ENCODE data around the gene CDC20.

CDC20 gene
- total RNA-seq, result 0.32 to 14.0 (median 2.0) reads per million in 9 experiments

- Mint-ChIP-seq H3K36me3 (ENCODE audit: insufficient read depth) (peaks cover 15% of the 10 kb centered on the region), H3K27ac (peak within 1 kb of the TSS; percentile 41 to 73), H3K4me1 (ENCODE audit: low read depth in 2 of 2) (peaks cover 15 to 18% of the 10 kb centered on the region in 2 donors), H3K9me3 (no peaks in the 10 kb centered on the region), H3K4me3 (peak within 1 kb of the TSS; percentile 76 to 88), H3K27me3 (no peaks in the 10 kb centered on the region)
- peak; percentile 98 for ATAC-seq (replicated peaks)
- DNase-seq, result peak; percentile 95 to 98 (median 97)
Observed at GRCh38 chr1:43358746-43359693, at the start of gene CDC20. Gene CDC20, plus strand, starts transcription at chr1:43358981. Its CDS starts 235 bp downstream, at chr1:43359216.

DNA sequence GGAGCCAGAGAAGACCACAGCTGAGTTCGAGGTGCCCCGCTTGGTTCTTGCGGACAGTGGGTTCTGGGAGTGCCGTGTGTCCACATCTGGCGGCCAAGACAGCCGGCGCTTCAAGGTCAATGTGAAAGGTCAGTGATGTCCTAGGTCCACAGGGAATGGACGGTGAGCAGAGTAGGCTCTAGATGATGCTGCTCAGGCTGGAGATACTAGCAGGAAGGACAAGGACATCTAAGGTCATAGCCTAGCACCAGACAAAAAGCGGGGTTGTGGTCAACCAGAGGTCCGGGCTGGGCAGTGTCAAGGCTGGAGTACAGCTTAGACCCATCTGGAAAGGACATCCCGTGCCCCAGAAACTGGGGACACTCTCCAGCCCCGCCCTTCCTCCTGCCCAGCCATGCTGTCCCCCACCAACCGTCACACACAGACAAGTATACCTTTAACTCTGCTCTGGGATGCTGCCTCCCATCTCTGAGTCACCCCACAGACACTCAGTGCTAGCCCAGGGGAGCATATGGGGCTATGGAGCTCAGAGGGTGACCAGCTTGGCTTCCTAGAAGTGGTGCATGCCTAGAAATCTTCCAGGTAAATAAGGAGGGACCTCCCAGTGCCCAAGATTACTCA lies 49.3 kb upstream of the CDC20 start:
- Mint-ChIP-seq H3K36me3 (ENCODE audit: insufficient read depth) (no peaks in the 10 kb centered on the region), H3K4me3 (no peak overlapping the region), H3K4me1 (ENCODE audit: low read depth in 2 of 2) (no peaks in the 10 kb centered on the region), H3K27me3 (peaks cover 33 to 34% of the 10 kb centered on the region in 2 donors), H3K27ac (no peak overlapping the region), H3K9me3 (no peaks in the 10 kb centered on the region)
- no peak for DNase-seq
- no peak for ATAC-seq (replicated peaks)

DNA sequence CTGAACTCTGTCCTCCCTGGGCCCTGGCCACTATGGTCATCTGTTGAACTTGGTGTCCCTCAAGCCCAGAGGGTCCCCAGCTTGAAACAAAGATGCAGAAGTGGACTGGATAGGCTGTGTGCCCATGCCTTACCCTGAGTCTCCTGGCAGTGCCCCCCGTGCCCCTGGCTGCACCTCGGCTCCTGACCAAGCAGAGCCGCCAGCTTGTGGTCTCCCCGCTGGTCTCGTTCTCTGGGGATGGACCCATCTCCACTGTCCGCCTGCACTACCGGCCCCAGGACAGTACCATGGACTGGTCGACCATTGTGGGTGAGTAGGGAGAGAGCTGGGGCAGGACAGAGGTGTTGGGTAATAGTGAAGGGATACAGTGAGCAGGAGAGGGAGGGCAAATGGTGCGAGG lies 47.3 kb upstream of the CDC20 start:
- Mint-ChIP-seq H3K27ac (no peak overlapping the region), H3K9me3 (no peaks in the 10 kb centered on the region), H3K27me3 (peaks cover 21 to 25% of the 10 kb centered on the region in 2 donors), H3K4me3 (no peak overlapping the region), H3K4me1 (ENCODE audit: low read depth in 2 of 2) (no peaks in the 10 kb centered on the region), H3K36me3 (ENCODE audit: insufficient read depth) (no peaks in the 10 kb centered on the region)
- ATAC-seq (replicated peaks) (no peak), DNase-seq (no peak)

GRCh38 chr1:43312212-43312623 lies 46.6 kb upstream of the CDC20 start:
- no peak overlapping the region for H3K27ac Mint-ChIP-seq
- ATAC-seq (replicated peaks), result no peak

DNA sequence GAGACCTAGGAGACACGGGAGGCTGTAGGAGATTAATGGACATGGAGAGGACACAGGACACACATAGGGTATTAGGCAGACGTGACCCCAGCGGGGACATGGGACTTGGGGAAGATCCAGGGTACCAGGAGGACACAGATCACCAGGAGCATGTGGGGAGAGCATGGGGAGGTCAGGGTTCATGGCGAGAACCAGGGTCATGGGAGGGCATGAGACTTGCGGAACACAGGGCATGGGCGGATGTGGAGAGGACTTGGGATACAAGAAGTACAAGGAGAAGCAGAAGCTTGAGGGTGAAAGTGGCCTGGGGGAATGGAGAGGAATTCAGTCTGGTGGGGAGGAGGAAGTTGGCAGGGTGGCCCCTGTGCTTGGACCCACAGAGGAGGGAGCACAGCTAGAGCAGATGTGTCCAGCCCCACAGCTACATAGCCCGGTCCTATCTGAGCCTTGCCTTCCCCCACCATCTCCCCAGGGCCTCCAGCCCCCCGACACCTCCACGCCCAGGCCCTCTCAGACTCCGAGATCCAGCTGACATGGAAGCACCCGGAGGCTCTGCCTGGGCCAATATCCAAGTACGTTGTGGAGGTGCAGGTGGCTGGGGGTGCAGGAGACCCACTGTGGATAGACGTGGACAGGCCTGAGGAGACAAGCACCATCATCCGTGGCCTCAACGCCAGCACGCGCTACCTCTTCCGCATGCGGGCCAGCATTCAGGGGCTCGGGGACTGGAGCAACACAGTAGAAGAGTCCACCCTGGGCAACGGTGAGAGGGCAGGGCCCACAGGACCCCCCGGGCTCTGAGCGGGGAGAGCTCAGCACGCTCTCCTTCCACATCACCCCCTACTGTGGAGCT lies 45.9 kb upstream of the CDC20 start:
- no peak overlapping the region for H3K4me3 Mint-ChIP-seq
- H3K27ac Mint-ChIP-seq, result no peak overlapping the region
- no peaks in the 10 kb centered on the region for H3K9me3 Mint-ChIP-seq
- ATAC-seq (replicated peaks) (no peak), DNase-seq (no peak)
- H3K4me1 Mint-ChIP-seq (ENCODE audit: low read depth in 2 of 2), result no peaks in the 10 kb centered on the region
- H3K36me3 Mint-ChIP-seq (ENCODE audit: insufficient read depth), result no peaks in the 10 kb centered on the region
- H3K27me3 Mint-ChIP-seq, result peaks cover 18% of the 10 kb centered on the region in 2 donors

More at GRCh38 chr1:43312212-43312623, 46.6 kb upstream of the CDC20 start:
- H3K9me3 Mint-ChIP-seq, result no peaks in the 10 kb centered on the region
- H3K36me3 Mint-ChIP-seq (ENCODE audit: insufficient read depth), result no peaks in the 10 kb centered on the region
- no peak overlapping the region for H3K4me3 Mint-ChIP-seq
- peaks cover 18 to 23% of the 10 kb centered on the region in 2 donors for H3K27me3 Mint-ChIP-seq
- H3K4me1 Mint-ChIP-seq (ENCODE audit: low read depth in 2 of 2), result no peaks in the 10 kb centered on the region
- DNase-seq, result no peak

- Mint-ChIP-seq H3K27ac (no peak overlapping the region), H3K27me3 (peaks cover 9 to 13% of the 10 kb centered on the region in 2 donors), H3K9me3 (no peaks in the 10 kb centered on the region), H3K4me3 (no peak overlapping the region), H3K36me3 (ENCODE audit: insufficient read depth) (no peaks in the 10 kb centered on the region), H3K4me1 (ENCODE audit: low read depth in 2 of 2) (no peaks in the 10 kb centered on the region)
- DNase-seq (no peak), ATAC-seq (replicated peaks) (no peak)
Observed at GRCh38 chr1:43313771-43314170, 45.0 kb upstream of the CDC20 start.

DNA sequence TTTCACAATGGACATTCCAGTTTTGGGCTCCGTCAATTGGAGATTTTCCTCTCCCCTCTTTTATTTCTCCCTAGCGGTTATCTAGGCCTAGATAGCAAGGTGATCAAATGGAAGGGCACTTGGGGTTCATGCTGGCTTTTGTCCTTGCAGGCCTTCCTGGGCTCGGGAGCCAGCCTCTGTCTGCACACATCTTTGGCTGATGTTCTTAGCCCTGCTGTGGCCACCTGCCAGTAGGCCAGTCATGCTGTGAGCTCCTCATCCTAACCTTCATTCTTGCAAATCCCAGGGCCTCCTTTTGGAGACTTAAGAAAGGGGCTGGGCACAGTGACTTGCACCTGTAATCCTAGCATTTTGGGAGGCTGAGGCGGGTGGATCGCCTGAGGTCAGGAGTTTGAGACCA lies 44.5 kb upstream of the CDC20 start:
- H3K27ac Mint-ChIP-seq, result no peak overlapping the region
- peaks cover 8 to 11% of the 10 kb centered on the region in 2 donors for H3K27me3 Mint-ChIP-seq
- no peak for ATAC-seq (replicated peaks)
- no peaks in the 10 kb centered on the region for H3K36me3 Mint-ChIP-seq (ENCODE audit: insufficient read depth)
- DNase-seq, result no peak
- H3K4me3 Mint-ChIP-seq, result no peak overlapping the region
- no peaks in the 10 kb centered on the region for H3K9me3 Mint-ChIP-seq
- no peaks in the 10 kb centered on the region for H3K4me1 Mint-ChIP-seq (ENCODE audit: low read depth in 2 of 2)

GRCh38 chr1:43315481-43315880 lies 43.3 kb upstream of the CDC20 start:
- H3K4me1 Mint-ChIP-seq (ENCODE audit: low read depth in 2 of 2), result no peaks in the 10 kb centered on the region
- peaks cover 0 to 11% of the 10 kb centered on the region in 2 donors for H3K27me3 Mint-ChIP-seq
- ATAC-seq (replicated peaks), result no peak
- no peak overlapping the region for H3K4me3 Mint-ChIP-seq
- H3K9me3 Mint-ChIP-seq, result no peaks in the 10 kb centered on the region
- DNase-seq, result no peak
- no peak overlapping the region for H3K27ac Mint-ChIP-seq
- no peaks in the 10 kb centered on the region for H3K36me3 Mint-ChIP-seq (ENCODE audit: insufficient read depth)

DNA sequence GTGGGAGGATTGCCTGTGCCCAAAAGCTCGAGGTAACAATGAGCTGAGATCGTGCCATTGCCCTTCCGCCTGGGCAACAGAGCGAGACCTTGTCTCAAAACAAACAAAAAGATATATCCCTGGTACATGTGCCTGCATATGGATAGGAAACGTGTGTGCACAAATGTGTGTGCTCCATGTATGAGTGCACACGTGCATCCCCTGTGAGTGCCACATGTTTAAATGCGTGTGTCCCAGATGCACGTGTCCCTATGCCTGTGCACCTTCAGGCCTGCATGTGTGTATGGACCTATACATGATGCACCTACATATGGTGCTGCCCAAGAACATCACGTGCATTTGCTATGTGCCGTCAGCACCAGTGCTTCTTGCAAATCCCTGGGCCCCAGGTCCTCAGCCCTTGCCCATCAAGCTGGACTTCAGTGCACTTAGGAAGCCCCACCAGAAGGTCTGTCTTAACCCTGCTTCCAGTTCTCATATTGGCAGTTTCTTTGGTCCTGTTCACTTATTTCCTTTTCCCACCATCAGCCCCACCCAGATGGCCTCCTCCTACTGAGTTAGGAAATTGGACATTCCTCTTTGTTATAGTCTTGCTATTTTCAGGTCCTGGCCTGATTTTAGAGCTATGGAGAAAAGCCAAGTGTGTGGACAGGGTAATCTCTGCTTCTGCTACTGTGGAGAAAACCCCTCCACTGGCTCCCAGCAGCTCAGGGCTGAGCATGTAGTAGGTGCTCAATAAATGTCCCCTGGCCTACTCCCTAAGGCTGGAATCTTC lies 42.6 kb upstream of the CDC20 start:
- no peaks in the 10 kb centered on the region for H3K4me1 Mint-ChIP-seq (ENCODE audit: low read depth in 2 of 2)
- peak overlapping the region in 1 of 2 donors; percentile 56 for H3K27ac Mint-ChIP-seq
- H3K4me3 Mint-ChIP-seq, result no peak overlapping the region
- peaks cover 0 to 11% of the 10 kb centered on the region in 2 donors for H3K27me3 Mint-ChIP-seq
- no peaks in the 10 kb centered on the region for H3K9me3 Mint-ChIP-seq
- DNase-seq (no peak), ATAC-seq (replicated peaks) (no peak)
- no peaks in the 10 kb centered on the region for H3K36me3 Mint-ChIP-seq (ENCODE audit: insufficient read depth)

GRCh38 chr1:43316738-43317520 lies 41.9 kb upstream of the CDC20 start:
- H3K4me3 Mint-ChIP-seq, result no peak overlapping the region
- no peaks in the 10 kb centered on the region for H3K9me3 Mint-ChIP-seq

GRCh38 chr1:43317817-43318471 lies 40.8 kb upstream of the CDC20 start:
- no peaks in the 10 kb centered on the region for H3K9me3 Mint-ChIP-seq
- H3K27me3 Mint-ChIP-seq, result peaks cover 0 to 11% of the 10 kb centered on the region in 2 donors
- H3K4me3 Mint-ChIP-seq, result no peak overlapping the region
- ATAC-seq (replicated peaks) (no peak), DNase-seq (no peak)
- H3K36me3 Mint-ChIP-seq (ENCODE audit: insufficient read depth), result no peaks in the 10 kb centered on the region
- H3K27ac Mint-ChIP-seq, result peak overlapping the region in 1 of 2 donors; percentile 31
- no peaks in the 10 kb centered on the region for H3K4me1 Mint-ChIP-seq (ENCODE audit: low read depth in 2 of 2)

More at GRCh38 chr1:43316738-43317520, 41.9 kb upstream of the CDC20 start:
- Mint-ChIP-seq H3K36me3 (ENCODE audit: insufficient read depth) (no peaks in the 10 kb centered on the region), H3K4me1 (ENCODE audit: low read depth in 2 of 2) (no peaks in the 10 kb centered on the region), H3K27ac (peak overlapping the region; percentile 31 to 56), H3K27me3 (peaks cover 0 to 11% of the 10 kb centered on the region in 2 donors)
- no peak for DNase-seq
- ATAC-seq (replicated peaks), result no peak
